HG02973 (cell line): Measurements from ENCODE around the gene NCKAP5.
"Not testable (repeated sequence)": the region's sequence is repeated elsewhere in the genome, so short reads cannot be mapped to it uniquely, and the experiment has no call there.

Experiments used
- ATAC-seq: cut with Tn5 transposase; IDR thresholded peaks from one replicate; pipeline ENCODE4 v1.9.1; 2021; ENCODE audit warnings: moderate library complexity; ENCODE audit not compliant: unreplicated experiment

NCKAP5 gene

DNA sequence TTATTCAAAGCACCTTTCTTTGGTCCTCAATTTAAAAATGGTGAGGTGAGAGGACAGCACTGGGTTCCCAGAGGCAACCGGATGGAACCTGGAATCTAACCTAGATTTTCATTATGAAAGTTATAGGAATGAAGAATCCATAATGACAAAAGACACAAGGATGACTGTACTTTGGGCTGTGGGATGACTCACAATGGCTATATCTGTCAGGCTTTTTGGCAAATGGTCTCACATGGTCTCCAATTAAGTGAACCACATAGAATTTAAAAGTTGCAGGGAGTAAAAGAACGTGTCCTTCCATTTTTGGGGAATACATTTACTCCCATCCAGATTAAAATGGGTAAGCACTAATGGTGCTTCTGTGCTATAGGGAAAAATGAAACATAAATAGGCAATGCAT, 866.5 kb downstream of the NCKAP5 start:
- ATAC-seq: no peak

DNA sequence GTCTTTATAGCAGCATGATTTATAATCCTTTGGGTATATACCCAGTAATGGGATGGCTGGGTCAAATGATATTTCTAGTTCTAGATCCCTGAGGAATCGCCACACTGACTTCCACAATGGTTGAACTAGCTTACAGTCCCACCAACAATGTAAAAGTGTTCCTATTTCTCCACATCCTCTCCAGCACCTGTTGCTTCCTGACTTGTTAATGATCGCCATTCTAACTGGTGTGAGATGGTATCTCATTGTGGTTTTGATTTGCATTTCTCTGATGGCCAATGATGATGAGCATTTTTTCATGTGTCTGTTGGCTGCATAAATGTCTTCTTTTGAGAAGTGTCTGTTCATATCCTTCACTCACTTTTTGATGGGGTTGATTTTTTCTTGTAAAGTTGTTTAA, 868.5 kb downstream of the NCKAP5 start:
- not testable (repeated sequence) for ATAC-seq

DNA sequence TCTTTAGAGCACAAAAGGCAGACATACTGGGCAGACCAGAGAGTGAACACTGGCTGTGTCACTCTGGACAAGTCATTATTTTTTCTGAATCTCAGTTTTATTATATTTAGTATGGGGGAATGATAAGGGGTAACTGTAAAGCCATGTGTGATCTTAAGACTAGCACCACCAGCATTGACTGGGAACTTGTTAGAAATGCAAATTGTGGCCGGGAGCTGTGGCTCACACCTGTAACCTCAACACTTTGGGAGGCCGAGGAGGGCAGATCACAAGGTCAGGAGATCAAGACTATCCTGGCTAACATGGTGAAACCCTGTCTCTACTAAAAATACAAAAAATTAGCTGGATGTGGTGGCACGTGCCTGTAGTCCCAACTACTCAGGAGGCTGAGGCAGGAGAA, 869.9 kb downstream of the NCKAP5 start:
- ATAC-seq: not testable (repeated sequence)

DNA sequence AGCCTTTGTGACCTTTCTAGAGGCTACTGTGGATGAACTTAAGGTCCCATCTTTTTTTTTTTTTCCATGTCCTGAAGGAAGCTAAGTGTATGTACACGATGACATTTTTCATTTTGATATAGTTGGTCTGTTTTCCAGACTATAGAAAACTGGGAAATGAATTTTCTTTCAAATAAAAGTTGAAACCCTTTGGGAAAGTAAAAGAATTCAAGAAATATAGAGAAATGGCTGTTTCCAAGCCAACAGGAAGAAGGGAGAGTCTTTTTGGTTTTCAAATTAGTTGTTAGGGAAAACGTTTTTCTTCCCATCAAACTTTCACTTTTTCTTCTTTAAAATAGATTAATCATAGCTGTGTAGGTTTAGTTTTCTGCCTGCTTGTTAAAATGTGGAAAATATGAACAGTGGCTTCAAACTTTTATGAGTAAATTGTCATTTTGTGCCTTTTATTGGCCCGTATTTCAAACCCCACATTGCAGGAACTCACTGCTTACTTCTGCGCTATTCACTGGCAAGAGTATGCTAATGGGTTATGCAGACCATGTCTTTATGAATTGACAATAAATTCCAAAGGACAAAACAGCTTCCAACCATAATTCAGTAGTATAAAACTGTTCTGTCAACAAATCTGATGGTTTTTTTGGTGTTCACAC, 870.6 kb downstream of the NCKAP5 start:
- ATAC-seq: no peak

DNA sequence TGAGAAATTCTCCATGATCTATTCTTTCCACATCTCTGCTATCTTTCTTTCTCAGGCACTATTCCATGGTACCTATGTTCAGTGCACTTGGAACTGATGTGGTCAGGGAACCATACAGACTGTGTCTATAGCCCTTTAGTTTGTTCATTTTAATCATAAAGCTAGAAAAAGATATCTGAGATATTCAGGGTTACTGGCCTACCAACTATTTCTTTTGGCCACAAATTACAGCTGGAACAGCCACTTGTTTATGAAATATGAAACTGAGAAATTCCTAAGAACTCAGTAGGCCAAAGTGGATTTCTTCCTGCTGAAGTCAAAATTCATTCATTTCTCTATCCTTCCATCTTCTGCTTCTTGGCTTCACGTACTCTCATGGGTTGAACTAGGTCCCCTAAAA, 875.4 kb downstream of the NCKAP5 start:
- no peak for ATAC-seq

DNA sequence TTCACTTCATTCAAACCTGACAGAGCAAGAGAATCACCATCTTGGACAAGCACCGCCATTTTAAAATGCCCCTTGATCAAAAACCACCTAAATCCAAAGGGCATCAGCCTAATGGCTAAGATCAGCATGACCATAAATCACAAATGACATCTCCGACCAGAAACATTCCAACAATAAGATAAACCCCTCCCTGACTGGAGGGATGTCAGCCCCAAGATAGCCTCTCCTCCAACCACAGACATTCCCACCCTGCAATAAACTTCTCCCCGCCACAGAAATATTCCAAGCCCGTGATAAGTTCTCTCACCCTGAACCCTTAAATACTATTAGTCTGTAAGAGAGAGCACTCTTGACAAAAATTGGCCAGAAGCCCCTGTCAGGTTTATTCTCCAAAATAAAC, 876.7 kb downstream of the NCKAP5 start:
- no peak for ATAC-seq

DNA sequence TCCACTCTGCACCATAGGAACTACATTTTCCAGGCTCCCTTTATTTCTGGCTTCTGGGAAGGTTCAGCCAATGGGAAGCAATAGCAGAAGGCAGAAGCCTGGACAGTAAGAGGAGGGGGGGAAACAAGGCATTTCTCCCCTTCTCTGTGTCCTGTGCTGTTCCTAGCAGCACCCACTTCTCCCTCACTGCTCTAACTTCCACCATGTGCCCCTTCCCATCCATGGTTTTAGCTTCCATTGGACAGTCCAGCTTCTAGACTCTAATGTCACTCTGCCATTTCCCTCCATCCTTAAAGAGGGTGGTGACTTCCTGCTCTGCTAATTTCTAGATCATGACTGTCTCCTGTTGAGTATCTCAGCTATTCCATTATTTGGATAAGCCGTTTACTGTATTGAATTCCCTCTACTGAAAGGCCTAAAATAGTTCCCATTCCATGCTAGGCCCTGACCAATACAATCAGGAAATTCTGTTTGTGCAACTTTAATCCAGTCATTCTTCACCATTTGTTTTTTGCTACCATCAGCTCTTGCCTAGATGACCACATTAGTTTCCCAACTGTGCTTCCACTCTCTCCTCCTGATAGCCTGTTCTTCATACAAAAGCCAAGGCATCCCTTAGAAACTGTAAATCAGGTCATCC, 877.5 kb downstream of the NCKAP5 start:
- no peak for ATAC-seq

DNA sequence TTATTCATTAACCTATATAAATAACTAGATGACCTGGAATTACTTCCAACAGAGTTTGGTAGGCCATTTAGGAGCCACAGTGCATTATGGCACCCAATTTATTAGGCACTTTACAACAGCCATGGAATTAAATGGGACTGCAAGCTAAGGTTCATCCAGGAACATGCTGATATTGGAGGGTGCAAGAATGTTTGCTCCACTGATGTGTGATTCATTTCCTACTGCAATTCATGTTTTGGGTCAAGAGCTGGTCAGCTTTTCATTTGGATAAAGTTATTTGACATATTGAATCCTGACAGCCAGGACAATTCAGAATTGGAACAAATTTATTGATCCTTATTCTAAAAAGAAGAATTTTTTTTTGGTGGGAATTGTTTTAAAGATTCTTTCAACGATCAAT, 886.5 kb downstream of the NCKAP5 start:
- no peak for ATAC-seq

DNA sequence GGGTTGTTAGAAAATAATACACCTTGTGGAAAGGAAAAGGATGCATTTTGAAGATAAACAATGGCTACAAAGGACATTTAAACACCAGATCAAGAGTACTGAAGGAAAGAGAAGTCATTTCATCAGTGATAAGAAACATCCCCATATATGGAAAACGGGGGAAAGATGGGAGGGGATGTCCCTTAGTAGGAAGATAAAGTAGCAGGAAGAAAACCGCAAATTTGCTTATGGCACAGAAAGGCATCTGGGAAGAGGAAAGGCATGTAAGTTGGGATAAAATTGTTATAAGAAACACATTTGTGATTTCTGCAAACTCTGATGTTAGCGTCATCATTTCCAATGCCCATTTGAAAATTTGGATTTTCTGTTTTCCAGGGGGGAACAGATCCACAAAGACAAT, 887.7 kb downstream of the NCKAP5 start:
- ATAC-seq: no peak

DNA sequence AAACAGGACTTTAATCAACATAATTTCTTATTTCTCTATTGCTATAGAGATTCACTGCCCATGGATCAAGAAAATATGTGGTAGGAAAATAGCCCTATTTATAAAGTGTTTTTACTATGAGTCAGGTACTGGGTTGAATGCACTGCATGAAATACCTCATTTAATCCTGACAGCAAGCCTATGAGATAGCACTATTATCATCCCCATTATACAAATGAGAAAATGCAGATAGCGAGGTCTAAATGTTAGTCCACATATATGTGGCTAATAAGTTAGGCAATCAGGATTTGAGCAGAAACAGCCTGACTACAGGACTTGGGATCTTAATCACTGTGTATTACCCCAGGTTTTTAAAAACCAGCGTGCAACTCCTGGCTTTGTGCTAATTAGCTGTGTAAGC, 889.8 kb downstream of the NCKAP5 start:
- no peak for ATAC-seq

DNA sequence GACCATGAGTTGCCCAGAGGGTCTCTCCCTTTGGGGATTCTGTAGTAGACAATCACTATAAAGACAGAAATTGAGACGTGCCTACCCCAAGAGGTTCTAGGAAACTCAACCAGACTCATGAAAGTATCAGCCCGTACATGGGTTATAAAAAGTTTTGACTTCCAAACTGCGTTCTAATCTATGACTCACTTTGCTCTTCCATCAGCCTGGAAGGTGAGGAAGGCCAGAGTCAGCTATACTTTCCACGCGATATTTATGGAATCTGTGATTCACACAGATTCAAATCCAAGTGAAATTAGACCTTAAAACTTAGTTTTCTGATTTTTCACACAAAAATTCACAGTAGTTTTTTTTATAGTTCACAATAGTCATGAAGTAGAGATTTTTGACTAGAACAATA, 890.6 kb downstream of the NCKAP5 start:
- ATAC-seq: no peak

DNA sequence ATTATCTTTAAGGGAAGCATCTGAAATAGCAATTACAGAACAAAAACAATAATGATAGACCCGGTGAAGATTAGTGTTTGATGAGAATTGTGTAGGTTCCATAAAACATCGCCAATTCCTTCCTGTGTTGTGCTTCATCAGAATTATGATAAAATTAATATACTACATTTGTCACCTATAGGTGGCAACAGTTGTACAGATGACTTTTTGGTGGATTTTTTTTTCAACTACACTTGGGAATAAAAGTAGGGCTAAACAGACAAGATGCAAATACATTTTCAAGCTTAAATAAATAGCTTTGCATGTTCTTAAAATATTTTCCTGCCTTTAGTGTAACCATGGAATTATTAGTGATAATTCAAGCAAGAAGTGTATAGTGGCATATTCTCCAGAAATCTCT, 891.3 kb downstream of the NCKAP5 start:
- ATAC-seq: no peak

DNA sequence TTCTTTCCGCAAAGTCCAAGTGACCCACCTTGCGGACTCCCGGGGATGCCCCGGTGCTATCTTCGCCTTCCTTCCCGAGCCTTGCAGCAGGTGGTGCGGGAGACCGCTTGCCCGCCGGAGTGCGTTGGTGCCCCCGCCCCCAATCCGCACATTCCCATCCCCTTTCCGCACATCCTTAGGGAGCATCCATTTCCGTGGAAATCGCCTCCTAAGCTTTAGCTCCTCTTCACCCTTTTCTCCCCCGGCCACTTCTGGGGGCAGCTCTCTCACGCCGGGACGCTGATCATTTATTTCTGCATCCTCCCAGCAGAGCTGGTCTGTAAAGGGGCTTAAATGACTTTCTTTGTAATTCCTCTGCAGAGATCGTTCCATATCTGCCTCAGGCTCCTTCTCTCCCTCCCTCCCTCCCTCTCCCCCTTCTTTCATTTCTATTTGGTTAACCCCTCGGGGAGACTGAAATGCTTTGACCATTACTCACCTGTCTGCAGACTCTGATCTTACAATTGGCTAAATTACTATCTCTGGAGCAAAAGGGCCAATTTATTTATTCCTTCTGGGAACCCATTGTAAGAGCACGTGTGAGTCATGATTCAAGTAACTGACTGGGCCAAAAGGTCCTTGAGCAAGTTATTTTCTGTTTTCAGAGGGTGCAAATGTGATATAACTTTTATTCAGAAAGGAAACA, 897.0 kb downstream of the NCKAP5 start:
- ATAC-seq: no peak

DNA sequence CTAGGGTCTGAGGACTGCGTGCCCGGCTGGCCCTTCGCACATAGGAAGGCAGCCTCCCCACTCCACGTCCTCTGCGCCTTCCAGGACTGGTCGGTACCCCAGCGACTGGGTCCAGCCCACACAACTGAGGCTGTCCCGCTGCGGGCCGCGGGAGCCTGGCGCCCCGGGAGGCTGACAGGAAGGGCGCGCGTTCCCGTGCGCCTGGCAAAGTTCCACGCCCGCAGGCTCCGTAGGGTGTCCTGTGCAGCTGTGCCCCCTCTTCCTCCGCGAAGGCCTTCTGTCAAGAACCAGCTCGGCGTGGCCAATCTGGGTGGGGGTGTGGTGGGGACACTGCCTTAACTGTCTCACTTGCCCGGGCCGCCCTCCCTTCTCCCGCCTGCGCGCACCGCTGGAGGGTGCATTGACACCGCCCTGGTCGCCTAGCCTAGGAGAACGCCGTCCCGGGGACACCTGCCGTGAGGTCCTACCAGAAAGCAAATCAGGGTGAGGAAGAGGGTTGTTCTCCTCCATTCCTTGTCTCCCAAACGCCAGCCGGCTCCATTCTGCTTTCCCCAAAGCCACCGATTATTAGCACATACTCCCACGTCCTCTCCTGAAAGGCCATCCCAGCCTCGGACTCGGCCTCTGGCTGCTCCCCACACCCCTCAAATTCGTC, 897.6 kb downstream of the NCKAP5 start:
- no peak for ATAC-seq

DNA sequence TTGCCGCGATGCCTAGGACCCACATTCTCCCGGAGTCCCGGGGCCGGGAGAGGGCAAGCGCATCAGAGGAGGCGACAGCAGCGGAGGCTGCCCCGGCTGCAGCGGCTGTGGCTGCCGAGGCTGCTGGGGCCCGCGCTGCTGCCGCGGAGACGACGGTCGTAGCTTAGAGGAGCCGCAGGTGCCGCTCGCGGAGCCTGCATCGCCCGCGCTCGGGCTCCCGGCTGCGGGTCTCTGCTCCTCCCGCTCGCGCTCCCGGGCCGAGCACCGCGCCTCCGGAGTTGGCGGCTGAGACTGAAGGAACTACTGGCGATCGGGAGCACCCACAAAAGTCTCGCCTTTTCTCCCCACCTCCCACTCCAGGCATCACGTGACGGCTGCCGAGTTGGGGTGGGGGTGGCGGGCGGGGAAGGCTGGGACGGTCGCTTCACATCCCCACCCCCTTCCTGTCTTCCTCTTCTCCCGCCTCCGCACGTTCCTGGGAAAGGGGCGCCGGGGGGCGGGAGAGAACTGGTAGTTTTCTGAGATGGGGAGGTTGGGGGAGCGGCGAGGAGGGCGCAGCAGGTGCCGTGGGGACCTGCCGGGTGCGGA, 898.3 kb downstream of the NCKAP5 start, which contains the start of gene LYPD1:
Gene LYPD1 (minus strand): TSS at position 298 of the 588 bp plus-strand sequence. CDS start 273 bp downstream, at position 25.
- no peak for ATAC-seq

DNA sequence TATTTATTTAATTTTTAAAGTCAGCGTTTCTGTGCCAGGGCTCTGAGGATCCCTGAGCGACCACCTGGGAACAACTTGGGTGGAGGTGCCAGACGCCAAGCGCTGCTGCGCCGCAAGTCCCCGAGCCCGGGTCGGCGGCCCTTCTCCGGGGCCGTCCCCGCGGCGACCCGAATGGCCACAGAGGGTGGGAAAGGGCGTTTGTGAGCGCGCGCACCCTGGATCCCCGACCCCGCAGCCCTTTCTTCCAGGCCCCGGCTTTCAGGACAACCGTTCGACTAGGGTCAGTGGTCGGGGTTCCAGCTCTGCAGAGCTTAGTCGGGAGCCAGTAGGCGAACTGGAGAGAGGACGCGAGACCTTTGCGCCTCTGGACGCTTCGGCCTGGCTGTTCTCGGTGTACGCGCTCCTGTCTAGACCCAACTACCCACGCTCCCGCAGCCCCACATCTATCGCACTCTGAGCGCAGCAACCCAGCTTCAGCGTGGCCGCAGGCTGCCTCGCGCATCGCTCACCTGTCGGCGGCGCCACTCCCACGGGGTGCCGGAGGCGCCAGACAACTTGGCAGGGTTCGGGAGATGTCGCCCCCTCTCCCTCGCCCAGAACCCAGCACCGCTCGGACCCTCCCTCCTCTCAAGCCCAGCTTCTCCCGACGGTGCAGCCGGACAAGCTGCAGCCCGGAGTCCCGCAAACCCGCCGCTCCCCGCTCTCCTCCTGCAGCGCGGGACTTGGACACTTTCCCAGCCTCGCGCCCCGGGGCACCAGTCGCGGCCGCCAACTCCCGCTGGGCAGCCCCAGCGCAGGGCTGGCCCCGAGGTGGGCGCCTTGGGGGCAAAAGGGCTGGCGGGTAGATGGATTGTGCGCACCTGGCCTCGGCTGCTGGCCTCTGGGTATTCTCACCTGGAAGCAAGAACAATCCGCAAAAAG, 899.0 kb downstream of the NCKAP5 start:
- ATAC-seq: no peak

DNA sequence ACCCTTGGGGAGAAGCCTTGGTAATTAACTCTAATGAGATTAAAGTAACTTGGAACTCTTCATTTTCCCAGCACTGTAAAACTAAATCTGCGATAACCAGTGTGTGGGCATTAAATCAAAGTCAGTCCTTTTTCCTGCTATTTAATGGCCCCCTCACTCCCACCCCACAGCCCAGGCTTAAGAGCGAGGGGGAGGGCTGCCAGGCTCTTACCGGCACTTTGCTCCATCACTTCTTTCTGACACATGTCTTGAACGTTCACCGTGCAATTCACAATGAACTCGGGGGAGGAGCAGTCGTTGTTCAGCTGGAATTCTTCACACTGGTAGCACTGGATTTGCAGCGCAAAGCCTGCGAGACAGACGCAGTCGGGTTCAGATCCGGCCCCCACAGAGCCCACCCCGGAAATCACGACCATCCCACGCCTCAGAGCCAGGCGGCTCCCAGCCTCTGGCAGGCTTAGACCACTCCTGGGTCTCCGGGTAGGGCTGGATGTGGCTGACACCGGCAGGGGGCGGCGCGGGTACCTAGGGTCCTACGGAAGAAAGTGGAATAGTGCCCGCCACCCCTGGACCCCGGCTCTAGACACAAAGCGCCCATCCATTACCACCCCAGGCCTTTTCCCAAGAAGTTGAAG, 900.0 kb downstream of the NCKAP5 start:
- no peak for ATAC-seq

DNA sequence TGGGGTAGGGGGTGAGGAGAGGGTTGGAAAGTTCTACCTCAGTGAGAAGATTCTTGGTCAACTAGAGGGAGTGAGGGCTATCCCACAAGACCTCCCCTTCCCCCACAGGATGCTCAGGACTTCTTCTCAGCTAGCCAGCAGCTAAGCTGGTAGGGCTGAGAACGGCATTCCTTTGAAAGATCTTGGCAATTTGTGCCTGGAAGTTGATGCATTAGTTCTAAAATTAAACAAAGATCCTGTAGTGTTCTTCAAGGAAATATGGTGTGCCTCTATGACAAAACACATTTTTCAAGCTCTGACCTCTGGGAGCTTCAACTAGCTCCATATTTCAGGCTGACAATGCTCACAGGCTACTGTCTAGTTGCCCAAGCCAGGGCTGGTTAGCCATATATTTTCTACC, 900.6 kb downstream of the NCKAP5 start:
- no peak for ATAC-seq

DNA sequence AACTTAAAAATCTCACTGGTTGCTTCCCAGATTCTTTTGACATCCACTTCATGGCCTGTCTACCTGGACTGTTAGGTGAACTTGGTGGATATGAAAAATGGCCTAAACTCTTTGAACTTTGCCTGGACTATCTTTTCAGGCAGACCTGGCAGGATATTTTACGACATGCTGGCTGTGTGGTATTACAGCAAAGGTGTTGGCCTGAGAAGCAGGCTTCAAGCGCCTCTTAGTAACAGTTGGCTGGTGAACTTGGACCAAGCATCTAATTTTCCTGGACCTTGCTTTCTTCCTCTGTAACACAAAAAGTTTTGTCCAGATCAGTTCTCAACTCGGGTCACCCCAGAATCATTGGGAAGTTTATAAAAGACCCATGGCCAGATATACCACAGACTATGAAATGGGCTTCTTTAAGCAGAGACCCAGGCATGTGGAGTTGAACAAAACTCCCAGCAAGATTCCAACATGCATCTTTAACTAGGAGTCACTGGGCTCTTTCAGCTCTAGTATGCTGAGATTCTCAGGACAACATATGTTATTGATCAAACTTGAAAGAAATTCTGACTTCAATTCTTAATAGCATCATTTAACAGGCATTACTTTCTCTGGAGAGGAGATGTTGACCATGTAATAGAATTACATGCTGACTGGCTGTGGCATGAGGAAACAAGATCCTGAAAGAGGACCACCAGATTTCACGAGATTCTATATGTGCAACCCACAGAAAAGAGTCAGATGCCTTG, 902.7 kb downstream of the NCKAP5 start:
- ATAC-seq: no peak
